Heart left ventricle (tissue), 16 donors: ENCODE measurements around the gene SH3BP5. TPM values are rescaled to one million over a fixed set of nuclear protein-coding genes. Genes with fewer than 3 reads are reported as not detected.

Experiments
- ATAC-seq, 4 donors: fragments of 200-7000 bp; cut with Tn5 transposase; one replicate each; pipeline ENCODE4 v1.9.1; 2020 to 2022; ENCODE audit warnings: moderate library complexity in 4 of 4, mild to moderate bottlenecking in 3 of 4, moderate number of reproducible peaks in 1 of 4
- DNase-seq, 5 donors: peaks; one replicate each; pipeline ENCODE4 v3.0.0-alpha.2; 2020
- H3K27ac ChIP-seq, 12 donors: fragments of 200-600 bp; sonication (generic) in 4 of 12; one replicate each; pipeline versions ENCODE4 v1.5.0 to v1.8.0; 2016 to 2022; ENCODE audit warnings: mild to moderate bottlenecking in 2 of 12
- H3K27me3 ChIP-seq, 9 donors: fragments of 200-600 bp; sonication (generic) in 2 of 9; one replicate each; pipeline versions ENCODE4 v1.5.1 to v1.8.0; 2016 to 2022; ENCODE audit warnings: mild to moderate bottlenecking in 3 of 9
- H3K36me3 ChIP-seq, 9 donors: fragments of 200-600 bp; sonication (generic) in 2 of 9; one replicate each; pipeline versions ENCODE4 v1.5.0 to v1.8.0; 2018 to 2022; ENCODE audit warnings: mild to moderate bottlenecking in 2 of 9
- H3K4me1 ChIP-seq, 12 donors: fragments of 200-600 bp; sonication (generic) in 4 of 12; one replicate each; pipeline versions ENCODE4 v1.5.0 to v1.8.0; 2016 to 2022; ENCODE audit warnings: mild to moderate bottlenecking in 3 of 12
- H3K4me3 ChIP-seq, 12 donors: fragments of 200-600 bp; sonication (generic) in 4 of 12; one replicate each; pipeline versions ENCODE4 v1.5.0 to v1.8.0; 2017 to 2022; ENCODE audit warnings: mild to moderate bottlenecking in 9 of 12, moderate library complexity in 4 of 12
- H3K9me3 ChIP-seq, 12 donors: fragments of 200-600 bp; sonication (generic) in 4 of 12; one replicate each; pipeline versions ENCODE4 v1.5.0 to v1.8.0; 2016 to 2022; ENCODE audit warnings: mild to moderate bottlenecking in 1 of 12
- CTCF ChIP-seq, 12 donors: fragments of 200-600 bp; sonication (generic) in 4 of 12; IDR thresholded peaks; one replicate each; pipeline versions ENCODE4 v1.5.0 to v1.8.0; 2018 to 2022; ENCODE audit warnings: antibody characterized with exemption in 12 of 12, mild to moderate bottlenecking in 5 of 12
- POLR2A ChIP-seq, 2 donors: fragments of 450-650 bp; IDR thresholded peaks; one replicate each; pipeline ENCODE4 v1.6.1; 2017; ENCODE audit warnings: antibody characterized with exemption in 2 of 2, mild to moderate bottlenecking in 2 of 2, moderate library complexity in 2 of 2
- WGBS, 4 donors: extraction: QIAGEN DNeasy Blood & Tissue Kit in 2 of 4; methylation state at CpG; one replicate each; pipeline versions ENCODE4 v1.1.5 to v1.1.7; 2013 to 2018; 5-methylcytosine and 5-hydroxymethylcytosine counted together
- intact Hi-C, 10 donors: fragments of 100-400 bp; cut with DNase I; formaldehyde crosslinking; loops; one replicate each; pipeline versions ENCODE4 v1.11.1 to v1.14.2; 2022
- polyA plus RNA-seq, 2 donors: library from polyadenylated mRNA; stranded (reverse); fragments of 200-250 nt; gene quantifications; one replicate each; pipeline ENCODE4 v1.2.3, GENCODE V29; 2013
- total RNA-seq, 9 donors: library from RNA; depleted of rRNA in 2 of 9; stranded (reverse); fragments of >200 nt in 2 of 9; fragmentation: NEBNext Ultra II Directional in 3 of 9; extraction: Animal tissue kit (Norgen Biotek cat#: 25700) in 3 of 9; gene quantifications; one replicate each; pipeline versions ENCODE4 v1.1.0 to v1.2.4, GENCODE V29; 2016 to 2023
- donor health status: ischemic (EF 13 %, LVEDD 7.1; RV severe dilation, severe dysfunction).
- donor health status: healthy with polysubstance abuse.
- donor health status: DM: no; HTN: yes; CAD: no.
- donor health status: DM: no; HTN: no; CAD: no.
- donor health status: ischemic (EF 25% LVEDD 6.9; RV normal size, moderate dysfunction).
- donor health status: ischemic (EF 25% LVEDD 5.7; RV mildly dilated, moderate dysfunction).
- donor health status: healthy.
- donor health status: DM: yes; HTN: yes; CAD: no.
- donor health status: ischemic (EF 35%, LVEDD 5.7; RV mildly dilated, moderate dysfunction).
- donor health status: nonischemic (EF 11% LVEDD 7.7; RV severe dilation, severe dysfunction).
- donor health status: DM: yes; HTN: yes; CAD: no.
- donor health status: PGD.
- donor health status: ischemic (EF 29% LVEDD 5.4; RV normal size, mild dysfunction).
- donor health status: nonischemic (EF 23%, LVEDD 6.1; RV moderate dilation, normal function).

SH3BP5 gene
- total and polyA plus RNA-seq, 11 donors: 4.9 to 28.6 (median 9.9) TPM

- H3K4me3 ChIP-seq: no peak overlapping the region
- TF ChIP-seq POLR2A (IDR thresholded peaks at IDR 0.05) (no peak), CTCF (IDR thresholded peaks at IDR 0.05) (no peak)
- intact Hi-C loops: loop anchor here in 8 of 10 donors (1.0 to 10.0 kb wide), 9 partner anchors 64 to 291 kb away; partner anchors contain the start of gene SH3BP5 (in 2 of the 8)
- peak in 1 of 5 donors; percentile 3 for DNase-seq
- no peaks in the 10 kb centered on the region for H3K9me3 ChIP-seq
- H3K27me3 ChIP-seq: no peaks in the 10 kb centered on the region
- H3K36me3 ChIP-seq: peaks cover 0 to 18% (median 0%) of the 10 kb centered on the region in 9 donors
- H3K27ac ChIP-seq: no peak overlapping the region
- WGBS, 4 donors: 73 to 82% (median 82%) methylated on average over 13 of the region's 13 CpGs
- no peak for ATAC-seq
- peaks cover 0 to 44% (median 19%) of the 10 kb centered on the region in 12 donors for H3K4me1 ChIP-seq
These were observed 65.6 kb downstream of the SH3BP5 start for GRCh38 chr3:15266510-15267376.

- WGBS, 4 donors: 88 to 90% (median 88%) methylated on average over 18 to 19 of the region's 19 CpGs
- TF ChIP-seq POLR2A (IDR thresholded peaks at IDR 0.05) (no peak), CTCF (IDR thresholded peaks at IDR 0.05) (no peak)
- no peaks in the 10 kb centered on the region for H3K9me3 ChIP-seq
- no peaks in the 10 kb centered on the region for H3K27me3 ChIP-seq
- H3K27ac ChIP-seq: no peak overlapping the region
- intact Hi-C loops: loop anchor here in 8 of 10 donors (2.0 to 10.0 kb wide), 8 partner anchors 64 to 291 kb away; partner anchors contain the start of gene SH3BP5 (in 2 of the 8)
- peaks cover 0 to 27% (median 2%) of the 10 kb centered on the region in 9 donors for H3K36me3 ChIP-seq
- H3K4me3 ChIP-seq: no peak overlapping the region
- ATAC-seq: no peak
- peaks cover 0 to 44% (median 19%) of the 10 kb centered on the region in 12 donors for H3K4me1 ChIP-seq
- DNase-seq: peak in 1 of 5 donors; percentile 6
These were observed 66.5 kb downstream of the SH3BP5 start for GRCh38 chr3:15265655-15266509.

- H3K27ac ChIP-seq: no peak overlapping the region
- DNase-seq: no peak
- peaks cover 0 to 34% (median 12%) of the 10 kb centered on the region in 12 donors for H3K4me1 ChIP-seq
- no peak for ATAC-seq
- H3K27me3 ChIP-seq: no peaks in the 10 kb centered on the region
- TF ChIP-seq POLR2A (IDR thresholded peaks at IDR 0.05): no peak
- TF ChIP-seq CTCF (IDR thresholded peaks at IDR 0.05): no peak
- no peak overlapping the region for H3K4me3 ChIP-seq
- intact Hi-C loops: loop anchor here in 1 of 10 donors (10.0 kb wide), 1 partner anchor 290 kb away; no protein-coding TSS in a partner anchor
- H3K9me3 ChIP-seq: no peaks in the 10 kb centered on the region
- 80 to 86% (median 82%) methylated on average over 2 of the region's 2 CpGs for WGBS, 4 donors
- peaks cover 0 to 41% (median 12%) of the 10 kb centered on the region in 9 donors for H3K36me3 ChIP-seq
These were observed 67.9 kb downstream of the SH3BP5 start for GRCh38 chr3:15264486-15264885.
